Duodenal mucosa (tissue), 2 donors: ENCODE results near the gene CYTH1.
A peak's percentile ranks its signal among the peaks of the same experiment; 100 is the strongest.

Experiments
- H3K27ac ChIP-seq: one replicate; pipeline ENCODE4 v1.7.0; 2013; ENCODE audit warnings: low read depth, low read length
- H3K27me3 ChIP-seq, 2 donors: one replicate each; pipeline ENCODE4 v1.7.0; 2013; ENCODE audit warnings: low read length in 2 of 2, control low read depth in 1 of 2; ENCODE audit not compliant: insufficient read depth in 2 of 2, control insufficient read depth in 1 of 2
- H3K36me3 ChIP-seq, 2 donors: one replicate each; pipeline ENCODE4 v1.7.0; 2013; ENCODE audit warnings: low read length in 2 of 2, control low read depth in 1 of 2; ENCODE audit not compliant: insufficient read depth in 2 of 2, control insufficient read depth in 1 of 2
- H3K4me1 ChIP-seq, 2 donors: one replicate each; pipeline ENCODE4 v1.7.0; 2013; ENCODE audit warnings: low read length in 2 of 2, control low read depth in 1 of 2; ENCODE audit not compliant: insufficient read depth in 2 of 2, control insufficient read depth in 1 of 2
- H3K4me3 ChIP-seq, 2 donors: one replicate each; pipeline ENCODE4 v1.7.0; 2013; ENCODE audit warnings: low read length in 2 of 2, low read depth in 1 of 2
- H3K9ac ChIP-seq, 2 donors: one replicate each; pipeline ENCODE4 v1.7.0; 2013; ENCODE audit warnings: low read length in 2 of 2, low read depth in 1 of 2
- H3K9me3 ChIP-seq, 2 donors: one replicate each; pipeline ENCODE4 v1.7.0; 2013; ENCODE audit warnings: low read length in 2 of 2, control low read depth in 1 of 2; ENCODE audit not compliant: control insufficient read depth in 1 of 2

CYTH1 gene

DNA sequence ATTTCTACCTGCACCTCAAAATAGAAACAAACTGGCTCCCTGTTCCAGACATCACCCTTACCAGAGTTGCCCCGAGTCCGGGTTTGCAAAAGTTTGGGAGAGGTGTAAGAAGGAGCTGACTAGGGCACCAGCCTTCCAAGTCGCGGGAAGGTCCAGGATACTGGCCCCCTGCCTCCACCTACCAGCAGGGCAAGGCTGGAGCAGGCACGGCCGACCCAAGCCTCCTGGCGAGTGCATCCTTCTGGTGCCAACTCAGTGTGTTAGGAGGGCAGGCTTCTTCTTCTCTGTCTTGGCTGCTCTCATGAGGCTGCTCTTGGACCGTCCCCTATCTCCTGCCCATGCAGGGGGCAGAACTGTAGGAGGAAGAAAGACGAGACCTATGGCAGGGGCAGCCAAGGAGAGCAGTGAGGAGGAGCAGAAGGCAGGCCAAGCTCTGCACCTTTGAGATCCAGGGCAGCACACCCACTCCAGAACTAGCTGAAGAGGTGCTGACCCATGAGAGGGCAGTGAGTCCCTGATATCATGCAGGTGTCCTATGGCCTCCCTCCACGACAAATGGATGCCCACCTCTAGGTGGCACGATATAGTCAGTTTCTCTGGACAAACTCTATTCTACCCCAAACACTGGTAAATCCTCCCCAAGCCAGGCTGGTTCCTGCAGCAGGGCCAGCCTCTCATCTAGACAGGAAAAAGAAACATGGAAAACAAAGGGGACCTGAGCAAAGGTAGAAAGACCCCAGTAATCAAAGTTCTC, 54.4 kb downstream of the CYTH1 start:
- Histone ChIP-seq H3K4me3 (no peak overlapping the region), H3K9me3 (no peaks in the 10 kb centered on the region), H3K9ac (no peak overlapping the region), H3K4me1 (peaks cover 38 to 51% of the 10 kb centered on the region in 2 donors), H3K27me3 (no peaks in the 10 kb centered on the region), H3K36me3 (peaks cover 0 to 7% of the 10 kb centered on the region in 2 donors), H3K27ac (no peak overlapping the region)

DNA sequence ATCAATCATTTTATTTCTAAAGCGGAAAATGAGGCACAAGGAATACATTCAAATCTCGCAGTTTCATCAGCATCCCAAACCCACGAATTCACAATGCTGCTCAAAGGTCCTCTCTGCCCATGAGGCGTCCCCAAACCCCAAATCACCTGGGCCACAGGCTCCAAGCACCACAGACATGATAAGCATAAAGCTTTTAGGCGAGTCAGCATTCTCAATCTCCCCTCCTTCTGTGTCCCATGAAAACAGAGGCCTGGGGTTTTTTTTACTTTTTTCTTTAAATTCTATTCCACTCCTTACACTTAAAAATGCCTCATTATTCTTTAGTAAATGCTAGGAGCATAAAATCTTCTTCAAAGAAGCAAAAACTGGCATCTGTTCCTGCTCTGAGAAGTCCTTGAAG, 55.0 kb downstream of the CYTH1 start:
- Histone ChIP-seq H3K9me3 (no peaks in the 10 kb centered on the region), H3K27me3 (no peaks in the 10 kb centered on the region), H3K4me3 (no peak overlapping the region), H3K4me1 (peaks cover 38 to 57% of the 10 kb centered on the region in 2 donors), H3K36me3 (peaks cover 0 to 7% of the 10 kb centered on the region in 2 donors), H3K27ac (no peak overlapping the region), H3K9ac (no peak overlapping the region)

GRCh38 chr17:78726513-78726912, 55.6 kb downstream of the CYTH1 start:
- Histone ChIP-seq H3K27me3 (no peaks in the 10 kb centered on the region), H3K9me3 (no peaks in the 10 kb centered on the region), H3K4me1 (peaks cover 35 to 61% of the 10 kb centered on the region in 2 donors), H3K4me3 (no peak overlapping the region), H3K27ac (no peak overlapping the region), H3K9ac (no peak overlapping the region), H3K36me3 (peaks cover 0 to 7% of the 10 kb centered on the region in 2 donors)

GRCh38 chr17:78725448-78726021, 56.5 kb downstream of the CYTH1 start:
- H3K4me1 ChIP-seq, result peaks cover 35 to 63% of the 10 kb centered on the region in 2 donors
- no peak overlapping the region for H3K4me3 ChIP-seq
- H3K9ac ChIP-seq, result no peak overlapping the region
- peaks cover 0 to 7% of the 10 kb centered on the region in 2 donors for H3K36me3 ChIP-seq
- no peaks in the 10 kb centered on the region for H3K9me3 ChIP-seq
- H3K27ac ChIP-seq, result no peak overlapping the region
- H3K27me3 ChIP-seq, result no peaks in the 10 kb centered on the region

GRCh38 chr17:78724999-78725398, 57.1 kb downstream of the CYTH1 start:
- Histone ChIP-seq H3K4me3 (no peak overlapping the region), H3K27ac (no peak overlapping the region), H3K4me1 (peaks cover 35 to 63% of the 10 kb centered on the region in 2 donors), H3K9ac (no peak overlapping the region), H3K9me3 (no peaks in the 10 kb centered on the region), H3K36me3 (peaks cover 0 to 7% of the 10 kb centered on the region in 2 donors), H3K27me3 (no peaks in the 10 kb centered on the region)

DNA sequence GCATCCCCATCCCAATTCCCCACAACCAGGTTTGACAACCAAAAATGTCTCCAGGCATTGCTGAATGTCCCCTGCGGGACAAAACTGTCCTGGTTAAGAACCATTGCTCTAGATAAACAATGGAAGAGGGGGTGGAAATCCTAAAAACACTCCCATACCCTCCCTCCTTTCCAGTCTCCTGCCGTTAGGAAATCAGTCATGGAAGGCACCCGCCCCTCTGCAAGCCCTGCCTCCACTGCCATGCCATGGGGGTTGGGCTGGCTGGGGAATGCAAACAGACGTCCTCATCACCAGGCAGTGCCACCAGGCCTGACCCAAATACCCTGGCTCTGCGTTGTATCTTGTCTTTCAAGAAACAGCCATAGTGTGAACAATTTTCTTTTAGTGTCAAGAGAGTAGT, 57.5 kb downstream of the CYTH1 start:
- Histone ChIP-seq H3K9me3 (no peaks in the 10 kb centered on the region), H3K9ac (no peak overlapping the region), H3K4me3 (no peak overlapping the region), H3K27me3 (no peaks in the 10 kb centered on the region), H3K27ac (no peak overlapping the region), H3K4me1 (peaks cover 35 to 63% of the 10 kb centered on the region in 2 donors), H3K36me3 (peaks cover 0 to 7% of the 10 kb centered on the region in 2 donors)

DNA sequence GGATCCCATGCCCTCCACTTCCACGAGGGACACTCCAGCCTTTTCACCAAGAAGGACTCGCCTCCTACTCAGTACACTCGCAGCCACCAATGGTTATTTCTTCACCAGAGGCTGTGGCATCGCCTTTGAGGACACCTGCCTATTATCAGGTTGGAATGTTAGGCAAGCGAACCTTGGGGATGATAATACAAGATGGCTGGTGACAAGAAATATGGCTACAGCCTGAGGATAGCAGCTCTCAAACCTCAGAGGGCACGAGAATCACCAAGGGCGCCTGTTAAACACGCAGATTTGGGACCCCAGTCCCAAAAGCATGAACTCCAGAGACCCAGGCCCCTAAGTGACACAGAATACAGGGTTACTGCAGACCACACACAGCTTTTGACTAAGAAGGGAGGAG, 58.1 kb downstream of the CYTH1 start:
- Histone ChIP-seq H3K27ac (no peak overlapping the region), H3K9me3 (no peaks in the 10 kb centered on the region), H3K4me3 (no peak overlapping the region), H3K36me3 (peaks cover 0 to 7% of the 10 kb centered on the region in 2 donors), H3K4me1 (peaks cover 37 to 69% of the 10 kb centered on the region in 2 donors), H3K27me3 (no peaks in the 10 kb centered on the region), H3K9ac (no peak overlapping the region)

DNA sequence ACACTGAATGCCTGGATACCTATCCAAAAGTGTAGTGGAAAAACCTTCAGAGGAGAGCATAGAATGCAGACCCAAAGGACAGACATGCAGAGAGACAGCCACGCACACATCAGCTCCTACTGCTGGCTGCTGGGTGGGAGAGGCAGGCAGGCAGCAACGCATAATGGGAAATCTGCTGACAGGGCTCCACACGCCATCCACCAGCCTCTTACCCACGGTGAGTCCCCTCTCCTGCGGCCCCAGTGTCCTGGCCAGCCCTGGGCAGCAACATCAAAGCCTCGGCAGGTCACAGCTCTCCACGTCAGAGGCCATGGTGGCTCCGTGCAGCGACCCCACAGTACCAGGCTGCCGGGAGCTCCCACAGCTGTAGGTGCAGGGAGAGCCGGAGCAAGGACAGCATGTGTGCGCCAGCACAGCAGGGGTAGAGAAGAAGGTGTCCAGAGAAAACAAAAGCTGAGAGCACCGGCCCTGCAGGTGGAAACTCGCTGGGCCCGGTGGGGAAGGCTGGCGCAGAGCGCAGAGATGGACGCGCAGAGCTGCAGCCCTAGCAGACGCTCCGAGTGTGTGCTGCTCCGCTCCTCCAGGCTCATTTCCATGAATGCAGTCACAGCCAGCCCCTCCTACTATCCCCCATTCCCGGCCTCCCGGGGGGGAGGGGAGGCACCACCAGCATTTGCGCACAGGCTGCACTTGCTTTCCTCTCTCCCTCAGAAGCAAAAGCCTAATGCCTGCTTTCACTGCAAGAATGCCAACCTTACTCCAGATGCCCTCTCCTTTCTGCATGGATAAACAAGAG, 58.9 kb downstream of the CYTH1 start:
- H3K9me3 ChIP-seq, result no peaks in the 10 kb centered on the region
- peak overlapping the region in 1 of 2 donors; percentile 17 for H3K4me3 ChIP-seq
- H3K27me3 ChIP-seq, result no peaks in the 10 kb centered on the region
- H3K27ac ChIP-seq, result peak overlapping the region; percentile 30
- peaks cover 45 to 76% of the 10 kb centered on the region in 2 donors for H3K4me1 ChIP-seq
- H3K36me3 ChIP-seq, result peaks cover 0 to 7% of the 10 kb centered on the region in 2 donors
- H3K9ac ChIP-seq, result peak overlapping the region in 1 of 2 donors; percentile 1

- Histone ChIP-seq H3K9ac (peak overlapping the region in 1 of 2 donors; percentile 1), H3K9me3 (no peaks in the 10 kb centered on the region), H3K27me3 (no peaks in the 10 kb centered on the region), H3K4me3 (no peak overlapping the region), H3K27ac (no peak overlapping the region), H3K4me1 (peaks cover 54 to 77% of the 10 kb centered on the region in 2 donors), H3K36me3 (peaks cover 0 to under 1% of the 10 kb centered on the region in 2 donors)
Observed at GRCh38 chr17:78722246-78722761, 59.8 kb downstream of the CYTH1 start.
